Loucy (cell line): Measurements from ENCODE around the gene ZNF208.

Source experiments
- EZH2phosphoT487 ChIP-seq: fragments of 200-600 bp; IDR thresholded peaks from 2 replicates; pipeline ENCODE4 v1.6.1; 2018; ENCODE audit warnings: antibody characterized with exemption, mild to moderate bottlenecking, moderate library complexity, borderline replicate concordance
- TF ChIP-seq, protein P1 (sequence below): fragments of 200-600 bp; sonication (generic); conservative IDR thresholded peaks from 2 replicates; pipeline ENCODE4 v1.5.1; 2014; ENCODE audit warnings: mild to moderate bottlenecking, antibody characterized with exemption, low read length

- TF ChIP-seq, protein P1, sequence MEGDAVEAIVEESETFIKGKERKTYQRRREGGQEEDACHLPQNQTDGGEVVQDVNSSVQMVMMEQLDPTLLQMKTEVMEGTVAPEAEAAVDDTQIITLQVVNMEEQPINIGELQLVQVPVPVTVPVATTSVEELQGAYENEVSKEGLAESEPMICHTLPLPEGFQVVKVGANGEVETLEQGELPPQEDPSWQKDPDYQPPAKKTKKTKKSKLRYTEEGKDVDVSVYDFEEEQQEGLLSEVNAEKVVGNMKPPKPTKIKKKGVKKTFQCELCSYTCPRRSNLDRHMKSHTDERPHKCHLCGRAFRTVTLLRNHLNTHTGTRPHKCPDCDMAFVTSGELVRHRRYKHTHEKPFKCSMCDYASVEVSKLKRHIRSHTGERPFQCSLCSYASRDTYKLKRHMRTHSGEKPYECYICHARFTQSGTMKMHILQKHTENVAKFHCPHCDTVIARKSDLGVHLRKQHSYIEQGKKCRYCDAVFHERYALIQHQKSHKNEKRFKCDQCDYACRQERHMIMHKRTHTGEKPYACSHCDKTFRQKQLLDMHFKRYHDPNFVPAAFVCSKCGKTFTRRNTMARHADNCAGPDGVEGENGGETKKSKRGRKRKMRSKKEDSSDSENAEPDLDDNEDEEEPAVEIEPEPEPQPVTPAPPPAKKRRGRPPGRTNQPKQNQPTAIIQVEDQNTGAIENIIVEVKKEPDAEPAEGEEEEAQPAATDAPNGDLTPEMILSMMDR, result no peak
- no peak for TF ChIP-seq EZH2phosphoT487
Measured at GRCh38 chr19:21915411-21915810, 95.3 kb downstream of the ZNF208 start.
